Activated CD8-positive, alpha-beta memory T cell treated with anti-CD3 and anti-CD28 coated beads, Interleukin-2, amount 50 U/mL, for 1 hour (primary cell): ENCODE data around the gene MMD.

Source experiments
- DNase-seq: peaks from one replicate; pipeline ENCODE4 v3.0.0-alpha.2; 2020; ENCODE audit errors: extremely low read depth

MMD gene

GRCh38 chr17:55350825-55351205 lies 70.8 kb downstream of the MMD start:
- no peak for DNase-seq

GRCh38 chr17:55348749-55349354 lies 72.8 kb downstream of the MMD start:
- DNase-seq, result no peak

GRCh38 chr17:55347341-55347740 lies 74.3 kb downstream of the MMD start:
- no peak for DNase-seq

- no peak for DNase-seq
Measured at GRCh38 chr17:55346658-55347057, 75.0 kb downstream of the MMD start.

GRCh38 chr17:55345132-55345531 lies 76.5 kb downstream of the MMD start:
- DNase-seq, result no peak

- no peak for DNase-seq
Measured at GRCh38 chr17:55344514-55344997, 77.1 kb downstream of the MMD start.

- no peak for DNase-seq
Measured at GRCh38 chr17:55343900-55344513, 77.6 kb downstream of the MMD start.

GRCh38 chr17:55342800-55343585 lies 78.6 kb downstream of the MMD start:
- DNase-seq, result no peak
